ENCODE results near the gene UGT1A5.
"Not testable (repeated sequence)": the region's sequence is repeated elsewhere in the genome, so short reads cannot be mapped to it uniquely, and the experiment has no call there.

Gene UGT1A5

GRCh38 chr2:233747283-233747544 is 34.5 kb downstream of the UGT1A5 start:
- DNase-seq = no peak

GRCh38 chr2:233750689-233751088 is 38.0 kb downstream of the UGT1A5 start:
- DNase-seq = not testable (repeated sequence)

GRCh38 chr2:233751212-233752009 is 38.7 kb downstream of the UGT1A5 start:
- DNase-seq = not testable (repeated sequence)

GRCh38 chr2:233754872-233755611 is 42.3 kb downstream of the UGT1A5 start:
- no peak for DNase-seq

- no peak for DNase-seq
Observed at GRCh38 chr2:233756429-233757081, 43.8 kb downstream of the UGT1A5 start.

GRCh38 chr2:233758141-233758540 is 45.4 kb downstream of the UGT1A5 start:
- no peak for DNase-seq

GRCh38 chr2:233758849-233759248 is 46.1 kb downstream of the UGT1A5 start:
- DNase-seq = no peak

- DNase-seq = no peak
Observed at GRCh38 chr2:233760043-233760442, 47.3 kb downstream of the UGT1A5 start, which contains the start of gene UGT1A1. TSS of gene UGT1A1 (plus strand) at chr2:233760270. CDS start at chr2:233760288, 18 bp downstream.

GRCh38 chr2:233761040-233761769 is 48.5 kb downstream of the UGT1A5 start:
- no peak for DNase-seq

GRCh38 chr2:233764264-233764663 is 51.6 kb downstream of the UGT1A5 start:
- no peak for DNase-seq

GRCh38 chr2:233764761-233765160 is 52.1 kb downstream of the UGT1A5 start:
- DNase-seq = no peak

- no peak for DNase-seq
Observed at GRCh38 chr2:233766416-233766815, 53.7 kb downstream of the UGT1A5 start.

- no peak for DNase-seq
Observed at GRCh38 chr2:233768076-233768475, 55.4 kb downstream of the UGT1A5 start.

GRCh38 chr2:233769260-233769659 is 56.6 kb downstream of the UGT1A5 start:
- DNase-seq = no peak

- no peak for DNase-seq
Observed at GRCh38 chr2:233772153-233772552, 59.4 kb downstream of the UGT1A5 start.

GRCh38 chr2:233772583-233772982 is 59.9 kb downstream of the UGT1A5 start:
- DNase-seq = peak; percentile 1

- DNase-seq = no peak
Observed at GRCh38 chr2:233773854-233774253, 61.1 kb downstream of the UGT1A5 start.

GRCh38 chr2:233775414-233775813 is 62.7 kb downstream of the UGT1A5 start:
- DNase-seq = no peak

GRCh38 chr2:233778030-233778429 is 65.3 kb downstream of the UGT1A5 start, which contains the start of gene MROH2A:
TSS of gene MROH2A (plus strand) at chr2:233778330. CDS start at chr2:233779359, 1,029 bp downstream.
- DNase-seq = no peak

- DNase-seq = no peak
Observed at GRCh38 chr2:233779722-233780121, 67.0 kb downstream of the UGT1A5 start.

GRCh38 chr2:233780771-233781170 is 68.1 kb downstream of the UGT1A5 start:
- no peak for DNase-seq

GRCh38 chr2:233789554-233789953 is 76.8 kb downstream of the UGT1A5 start:
- DNase-seq = no peak

Measured in NCI-H69 (cell line).